IMR-90 (cell line): ENCODE results near the gene PTPN23. TPM values are rescaled to one million over a fixed set of nuclear protein-coding genes. Genes with fewer than 3 reads are reported as not detected.
A peak's percentile ranks its signal among the peaks of the same experiment; 100 is the strongest.

ENCODE experiments used
- ATAC-seq: fragments of 200-7000 bp; cut with Tn5 transposase; 2 replicates; pipeline ENCODE4 v1.9.1; 2020; ENCODE audit warnings: low read depth, mild to moderate bottlenecking, moderate library complexity
- BruUV-seq: library from RNA; stranded (reverse); fragments of 400-500 nt; replicated peaks from 2 replicates; lab custom pipeline; 2021; lab: Mats Ljungman, UMichigan
- CTCF ChIA-PET: fragments of 300-600 bp; formaldehyde crosslinking; extraction: SDS; loops from one replicate; lab custom pipeline; 2021; ENCODE audit warnings: antibody characterized with exemption; lab: Yijun Ruan, JAX
- POLR2A ChIA-PET: fragments of 300-600 bp; sonication (Branson Sonifier 250); formaldehyde crosslinking; loops from one replicate; lab custom pipeline; 2022; ENCODE audit warnings: antibody characterized with exemption; ENCODE audit not compliant: unreplicated experiment; lab: Charles Lee
- DNase-seq: peaks from one replicate; pipeline ENCODE4 v3.0.0; 2013
- H2AFZ ChIP-seq: replicated peaks from 2 replicates; pipeline ENCODE3; 2013; ENCODE audit warnings: low read length, mild to moderate bottlenecking; ENCODE audit not compliant: poor library complexity
- H2AK5ac ChIP-seq: 2 replicates; pipeline ENCODE4 v1.6.1; 2013; ENCODE audit warnings: low read depth, low read length, inconsistent platforms
- H2AK9ac ChIP-seq: replicated peaks from 2 replicates; pipeline ENCODE3; 2013; ENCODE audit warnings: mild to moderate bottlenecking, low read depth, low read length, moderate library complexity; ENCODE audit not compliant: poor library complexity
- H2BK120ac ChIP-seq: 2 replicates; pipeline ENCODE4 v1.6.1; 2013; ENCODE audit warnings: low read depth, low read length, inconsistent platforms
- H2BK15ac ChIP-seq: 3 replicates; pipeline ENCODE4 v1.6.1; 2013; ENCODE audit warnings: low read depth, low read length, inconsistent platforms
- H2BK20ac ChIP-seq: 2 replicates; pipeline ENCODE4 v1.6.1; 2013; ENCODE audit warnings: low read depth, mild to moderate bottlenecking, inconsistent platforms, low read length, moderate library complexity
- H2BK5ac ChIP-seq: 2 replicates; pipeline ENCODE4 v1.6.1; 2013; ENCODE audit warnings: mild to moderate bottlenecking, low read depth, low read length, inconsistent platforms; ENCODE audit not compliant: poor library complexity, severe bottlenecking
- H3K14ac ChIP-seq: replicated peaks from 2 replicates; pipeline ENCODE4 v1.6.1; 2013; ENCODE audit warnings: low read depth, low read length, inconsistent platforms
- H3K18ac ChIP-seq: 2 replicates; pipeline ENCODE4 v1.6.1; 2013; ENCODE audit warnings: low read depth, low read length, control low read depth
- H3K23ac ChIP-seq: 2 replicates; pipeline ENCODE4 v1.6.1; 2013; ENCODE audit warnings: low read depth, low read length, inconsistent platforms
- H3K27ac ChIP-seq: 2 replicates; pipeline ENCODE4 v1.5.1; 2013; ENCODE audit warnings: mild to moderate bottlenecking, control low read depth, low read length; ENCODE audit not compliant: insufficient read depth
- H3K27me3 ChIP-seq: 2 replicates; pipeline ENCODE4 v1.6.1; 2013; ENCODE audit warnings: low read length; ENCODE audit not compliant: control insufficient read depth, insufficient read depth
- H3K36me3 ChIP-seq: 2 replicates; pipeline ENCODE4 v1.6.1; 2013; ENCODE audit warnings: low read length, mixed read lengths; ENCODE audit not compliant: control insufficient read depth, insufficient read depth
- H3K4ac ChIP-seq: 2 replicates; pipeline ENCODE4 v1.6.1; 2013; ENCODE audit warnings: low read depth, low read length, inconsistent platforms
- H3K4me1 ChIP-seq: 2 replicates; pipeline ENCODE4 v1.6.1; 2013; ENCODE audit warnings: low read length, mixed read lengths; ENCODE audit not compliant: control insufficient read depth, insufficient read depth
- H3K4me2 ChIP-seq: 2 replicates; pipeline ENCODE4 v1.6.1; 2013; ENCODE audit warnings: low read depth, mild to moderate bottlenecking, control low read depth, low read length, moderate library complexity
- H3K4me3 ChIP-seq: 2 replicates; pipeline ENCODE4 v1.5.1; 2013; ENCODE audit warnings: low read depth, mild to moderate bottlenecking, control low read depth, low read length, moderate library complexity; ENCODE audit not compliant: insufficient read depth
- H3K56ac ChIP-seq: 2 replicates; pipeline ENCODE4 v1.6.1; 2013; ENCODE audit warnings: low read length, inconsistent platforms; ENCODE audit not compliant: insufficient read depth; ENCODE audit errors: extremely low read depth
- H3K79me1 ChIP-seq, 2 experiments: 2 replicates each; pipeline ENCODE4 v1.6.1; 2013; ENCODE audit warnings: low read length in 2 of 2, inconsistent platforms in 1 of 2, low read depth in 1 of 2
- H3K9ac ChIP-seq: 2 replicates; pipeline ENCODE4 v1.6.1; 2013; ENCODE audit warnings: low read depth, low read length, control low read depth
- H3K9me1 ChIP-seq: 2 replicates; pipeline ENCODE4 v1.6.1; 2013; ENCODE audit warnings: low read length, inconsistent platforms; ENCODE audit not compliant: insufficient read depth
- H3K9me3 ChIP-seq: 2 replicates; pipeline ENCODE4 v1.6.1; 2013; ENCODE audit warnings: low read length; ENCODE audit not compliant: control insufficient read depth, insufficient read depth
- H4K20me1 ChIP-seq: 2 replicates; pipeline ENCODE4 v1.6.1; 2013; ENCODE audit warnings: low read length, inconsistent platforms; ENCODE audit not compliant: insufficient read depth
- H4K5ac ChIP-seq: 2 replicates; pipeline ENCODE4 v1.6.1; 2013; ENCODE audit warnings: mild to moderate bottlenecking, low read depth, low read length, control low read depth
- H4K8ac ChIP-seq, 2 experiments: 2 replicates each; pipeline ENCODE4 v1.6.1; 2013; ENCODE audit warnings: low read depth in 2 of 2, low read length in 2 of 2, control low read depth in 1 of 2, inconsistent platforms in 1 of 2
- H4K91ac ChIP-seq: 2 replicates; pipeline ENCODE4 v1.6.1; 2013; ENCODE audit warnings: low read depth, low read length, inconsistent platforms; ENCODE audit not compliant: insufficient read depth
- BHLHE40 ChIP-seq: fragments of 150-350 bp; IDR thresholded peaks from 2 replicates; pipeline ENCODE4 v1.6.1; 2016; ENCODE audit warnings: mild to moderate bottlenecking, low read depth, low read length
- CEBPB ChIP-seq: IDR thresholded peaks from 2 replicates; pipeline ENCODE4 v1.6.1; 2012; ENCODE audit warnings: low read depth, low read length, improper control_type of control experiment
- CHD1 ChIP-seq: IDR thresholded peaks from 2 replicates; pipeline ENCODE4 v1.6.1; 2012; ENCODE audit warnings: low read depth, low read length, improper control_type of control experiment
- FOS ChIP-seq: fragments of 150-350 bp; IDR thresholded peaks from 2 replicates; pipeline ENCODE4 v1.6.1; 2016; ENCODE audit warnings: low read depth, low read length
- MAFK ChIP-seq: IDR thresholded peaks from 2 replicates; pipeline ENCODE4 v1.6.1; 2012; ENCODE audit warnings: low read depth, low read length, improper control_type of control experiment
- MAZ ChIP-seq: IDR thresholded peaks from 2 replicates; pipeline ENCODE4 v1.6.1; 2012; ENCODE audit warnings: low read depth, mild to moderate bottlenecking, low read length, improper control_type of control experiment, moderate library complexity, borderline replicate concordance
- MXI1 ChIP-seq: IDR thresholded peaks from 2 replicates; pipeline ENCODE4 v1.6.1; 2012; ENCODE audit warnings: low read depth, mild to moderate bottlenecking, low read length, moderate library complexity, borderline replicate concordance
- NFE2L2 ChIP-seq: fragments of 150-350 bp; IDR thresholded peaks from 2 replicates; pipeline ENCODE4 v1.6.1; 2016; ENCODE audit warnings: low read depth, mild to moderate bottlenecking, low read length
- POLR2A ChIP-seq: IDR thresholded peaks from 2 replicates; pipeline ENCODE4 v1.6.1; 2012; ENCODE audit warnings: mild to moderate bottlenecking, low read depth, low read length
- RAD21 ChIP-seq: IDR thresholded peaks from 2 replicates; pipeline ENCODE4 v1.6.1; 2012; ENCODE audit warnings: low read length, improper control_type of control experiment
- RFX5 ChIP-seq: IDR thresholded peaks from 2 replicates; pipeline ENCODE4 v1.8.0; 2012; ENCODE audit warnings: low read depth, mild to moderate bottlenecking, low read length, moderate library complexity
- SMC3 ChIP-seq: fragments of 150-350 bp; IDR thresholded peaks from 2 replicates; pipeline ENCODE4 v1.6.1; 2016; ENCODE audit warnings: low read depth, mild to moderate bottlenecking, antibody characterized with exemption, low read length, moderate library complexity
- WGBS, 2 experiments: methylation state at CpG; one replicate each; pipeline versions ENCODE4 v1.1.5 to v1.1.7; 2013; ENCODE audit warnings: missing lambda C conversion rate in 2 of 2; ENCODE audit not compliant: insufficient read length in 1 of 2; ENCODE audit errors: extremely low coverage in 2 of 2; 5-methylcytosine and 5-hydroxymethylcytosine counted together
- dilution Hi-C: fragments of 300-500 bp; cut with HindIII; formaldehyde crosslinking; loops from one replicate; pipeline ENCODE4 v1.14.3; 2018; ENCODE audit warnings: low sequenced_read_pairs; ENCODE audit not compliant: unreplicated experiment
- in situ Hi-C: fragments of 300-500 bp; cut with MboI; formaldehyde crosslinking; loops from 3 replicates; pipeline ENCODE4 v1.14.3; 2019; ENCODE audit warnings: low sequenced_read_pairs, inconsistent platforms, mixed read lengths
- intact Hi-C: fragments of 100-400 bp; cut with micrococcal nuclease; formaldehyde crosslinking; loops from 2 replicates; pipeline ENCODE4 v1.10.0; 2022
- polyA plus RNA-seq, 3 experiments: library from polyadenylated mRNA; depleted of rRNA; stranded (reverse); fragments of >200 nt; gene quantifications; 2 replicates each; pipeline ENCODE4 v1.2.3, GENCODE V29; 2012; ENCODE audit warnings: low replicate concordance in 1 of 3
- total RNA-seq: library from RNA; depleted of rRNA; stranded (reverse); fragments of >200 nt; gene quantifications from 2 replicates; pipeline ENCODE4 v1.2.3, GENCODE V29; 2012
- TF ChIP-seq, protein P1 (sequence below): fragments of 150-350 bp; IDR thresholded peaks from 2 replicates; pipeline ENCODE4 v1.6.1; 2016; ENCODE audit warnings: low read depth, mild to moderate bottlenecking, low read length, moderate library complexity, borderline replicate concordance
- TF ChIP-seq, protein P2 (sequence below): conservative IDR thresholded peaks from 2 replicates; pipeline ENCODE4 v1.5.1; 2012; ENCODE audit warnings: mild to moderate bottlenecking, low read depth, low read length, improper control_type of control experiment
- TF ChIP-seq, protein P3 (sequence below): fragments of 150-350 bp; IDR thresholded peaks from 2 replicates; pipeline ENCODE4 v1.6.1; 2017; ENCODE audit warnings: mild to moderate bottlenecking, antibody characterized with exemption, low read length, low read depth

The PTPN23 gene
- total and polyA plus RNA-seq, 2 of the 4 experiments (the other 2 are of a cell fraction): 4.5 to 15.1 TPM

DNA sequence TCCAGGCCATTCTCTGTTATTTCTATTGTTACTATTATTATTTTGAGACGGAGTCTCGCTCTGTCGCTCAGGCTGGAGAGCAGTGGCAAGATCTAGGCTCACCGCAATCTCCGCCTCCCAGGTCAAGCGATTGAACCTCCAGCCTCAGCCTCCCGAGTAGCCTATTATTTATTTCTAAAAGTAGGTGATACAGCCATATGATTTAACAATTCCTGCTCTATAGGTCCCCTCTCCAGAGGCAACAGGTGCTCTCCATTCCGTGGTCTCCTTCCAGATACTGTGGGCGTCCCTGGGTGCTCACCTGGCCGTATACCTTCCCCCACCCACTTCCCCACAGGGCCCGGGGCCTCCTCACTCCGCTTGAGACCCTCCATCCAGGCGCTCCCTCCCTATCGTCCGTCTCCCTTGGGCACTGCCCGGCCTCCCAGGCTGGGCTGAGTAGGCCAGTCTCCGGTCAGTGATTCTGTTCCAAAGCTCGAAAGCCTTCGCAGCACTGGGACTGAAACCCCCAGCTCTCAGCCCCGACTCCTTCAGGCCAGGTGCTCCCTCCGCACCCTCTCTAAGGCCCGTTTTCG lies 708 bp upstream of the PTPN23 start:
- in situ Hi-C loops (no loop called here), dilution Hi-C loops (no loop called here), intact Hi-C loops (loop anchor here (5.0 kb wide), 1 partner anchor 407 kb away; no protein-coding TSS in a partner anchor)
- H3K36me3 ChIP-seq: peaks cover 4% of the 10 kb centered on the region; the same call in 1 of the 2 replicates
- BruUV-seq: no TSS peak
- peak overlapping the region; percentile 86 for H2AFZ ChIP-seq
- ChIA-PET POLR2A (interaction anchor here (0.9 to 1.3 kb wide), 3 partner anchors 15 to 207 kb away, joined by 3 to 8 read pairs (median 4); no protein-coding TSS in a partner anchor), CTCF (interaction anchor here (0.5 kb wide), 1 partner anchor 276 kb away, joined by 4 read pairs; no protein-coding TSS in a partner anchor)
- H2BK5ac ChIP-seq: peak overlapping the region; percentile 65
- H3K4me1 ChIP-seq: peaks cover 7% of the 10 kb centered on the region
- H2AK5ac ChIP-seq: peak overlapping the region; percentile 83
- peaks cover 26 to 59% of the 10 kb centered on the region in 2 experiments for H3K79me1 ChIP-seq
- H3K9me3 ChIP-seq: no peaks in the 10 kb centered on the region
- peaks cover 10% of the 10 kb centered on the region for H3K9me1 ChIP-seq
- no peak overlapping the region for H2BK15ac ChIP-seq
- peak overlapping the region; percentile 93 for H2AK9ac ChIP-seq
- no peak for ATAC-seq
- H3K9ac ChIP-seq: peak overlapping the region; percentile 91
- no peak for DNase-seq
- H3K4me3 ChIP-seq: peak overlapping the region; percentile 60
- peak overlapping the region; percentile 93 for H3K14ac ChIP-seq
- peak overlapping the region; percentile 83 to 92 for H4K8ac ChIP-seq
- H3K27me3 ChIP-seq: no peaks in the 10 kb centered on the region
- H3K4ac ChIP-seq: peak overlapping the region; percentile 87
- peak overlapping the region; percentile 86 for H3K27ac ChIP-seq
- H2BK20ac ChIP-seq: no peak overlapping the region
- no CpG with 5 or more reads among the region's 23 CpGs for WGBS, 2 experiments
- H3K4me2 ChIP-seq: peak overlapping the region; percentile 86
- H4K91ac ChIP-seq: peak overlapping the region; percentile 74
- H2BK120ac ChIP-seq: 0 out of 2 replicates have a peak overlapping the region, but pooled peaks have one; percentile 23
- H3K23ac ChIP-seq: peak overlapping the region; percentile 57
- H3K56ac ChIP-seq: peak overlapping the region; percentile 73
- H4K5ac ChIP-seq: peak overlapping the region; percentile 54
- H3K18ac ChIP-seq: peak overlapping the region; percentile 20
- H4K20me1 ChIP-seq: peaks cover 26% of the 10 kb centered on the region
- TF ChIP-seq POLR2A: no peak
- TF ChIP-seq FOS: no peak
- TF ChIP-seq, protein P1, sequence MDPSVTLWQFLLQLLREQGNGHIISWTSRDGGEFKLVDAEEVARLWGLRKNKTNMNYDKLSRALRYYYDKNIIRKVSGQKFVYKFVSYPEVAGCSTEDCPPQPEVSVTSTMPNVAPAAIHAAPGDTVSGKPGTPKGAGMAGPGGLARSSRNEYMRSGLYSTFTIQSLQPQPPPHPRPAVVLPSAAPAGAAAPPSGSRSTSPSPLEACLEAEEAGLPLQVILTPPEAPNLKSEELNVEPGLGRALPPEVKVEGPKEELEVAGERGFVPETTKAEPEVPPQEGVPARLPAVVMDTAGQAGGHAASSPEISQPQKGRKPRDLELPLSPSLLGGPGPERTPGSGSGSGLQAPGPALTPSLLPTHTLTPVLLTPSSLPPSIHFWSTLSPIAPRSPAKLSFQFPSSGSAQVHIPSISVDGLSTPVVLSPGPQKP: no peak
- TF ChIP-seq SMC3: no peak
- TF ChIP-seq RFX5: no peak
- no peak for TF ChIP-seq BHLHE40
- TF ChIP-seq MAZ: no peak
- TF ChIP-seq MAFK: no peak
- TF ChIP-seq MXI1: no peak
- TF ChIP-seq CEBPB: no peak
- TF ChIP-seq, protein P2, sequence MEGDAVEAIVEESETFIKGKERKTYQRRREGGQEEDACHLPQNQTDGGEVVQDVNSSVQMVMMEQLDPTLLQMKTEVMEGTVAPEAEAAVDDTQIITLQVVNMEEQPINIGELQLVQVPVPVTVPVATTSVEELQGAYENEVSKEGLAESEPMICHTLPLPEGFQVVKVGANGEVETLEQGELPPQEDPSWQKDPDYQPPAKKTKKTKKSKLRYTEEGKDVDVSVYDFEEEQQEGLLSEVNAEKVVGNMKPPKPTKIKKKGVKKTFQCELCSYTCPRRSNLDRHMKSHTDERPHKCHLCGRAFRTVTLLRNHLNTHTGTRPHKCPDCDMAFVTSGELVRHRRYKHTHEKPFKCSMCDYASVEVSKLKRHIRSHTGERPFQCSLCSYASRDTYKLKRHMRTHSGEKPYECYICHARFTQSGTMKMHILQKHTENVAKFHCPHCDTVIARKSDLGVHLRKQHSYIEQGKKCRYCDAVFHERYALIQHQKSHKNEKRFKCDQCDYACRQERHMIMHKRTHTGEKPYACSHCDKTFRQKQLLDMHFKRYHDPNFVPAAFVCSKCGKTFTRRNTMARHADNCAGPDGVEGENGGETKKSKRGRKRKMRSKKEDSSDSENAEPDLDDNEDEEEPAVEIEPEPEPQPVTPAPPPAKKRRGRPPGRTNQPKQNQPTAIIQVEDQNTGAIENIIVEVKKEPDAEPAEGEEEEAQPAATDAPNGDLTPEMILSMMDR: no peak
- TF ChIP-seq NFE2L2: no peak
- no peak for TF ChIP-seq CHD1
- no peak for TF ChIP-seq RAD21
- TF ChIP-seq, protein P3, sequence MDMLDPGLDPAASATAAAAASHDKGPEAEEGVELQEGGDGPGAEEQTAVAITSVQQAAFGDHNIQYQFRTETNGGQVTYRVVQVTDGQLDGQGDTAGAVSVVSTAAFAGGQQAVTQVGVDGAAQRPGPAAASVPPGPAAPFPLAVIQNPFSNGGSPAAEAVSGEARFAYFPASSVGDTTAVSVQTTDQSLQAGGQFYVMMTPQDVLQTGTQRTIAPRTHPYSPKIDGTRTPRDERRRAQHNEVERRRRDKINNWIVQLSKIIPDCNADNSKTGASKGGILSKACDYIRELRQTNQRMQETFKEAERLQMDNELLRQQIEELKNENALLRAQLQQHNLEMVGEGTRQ: no peak
